Heart left ventricle (tissue), 16 donors: ENCODE results near the gene SLC38A11. TPM values are rescaled to one million over a fixed set of nuclear protein-coding genes. Genes with fewer than 3 reads are reported as not detected.
A peak's percentile ranks its signal among the peaks of the same experiment; 100 is the strongest.

Experiments used
- ATAC-seq, 4 donors: fragments of 200-7000 bp; cut with Tn5 transposase; one replicate each; pipeline ENCODE4 v1.9.1; 2020 to 2022; ENCODE audit warnings: moderate library complexity in 4 of 4, mild to moderate bottlenecking in 3 of 4, moderate number of reproducible peaks in 1 of 4
- DNase-seq, 5 donors: peaks; one replicate each; pipeline ENCODE4 v3.0.0-alpha.2; 2020
- H3K27ac ChIP-seq, 12 donors: fragments of 200-600 bp; sonication (generic) in 4 of 12; one replicate each; pipeline versions ENCODE4 v1.5.0 to v1.8.0; 2016 to 2022; ENCODE audit warnings: mild to moderate bottlenecking in 2 of 12
- H3K27me3 ChIP-seq, 9 donors: fragments of 200-600 bp; sonication (generic) in 2 of 9; one replicate each; pipeline versions ENCODE4 v1.5.1 to v1.8.0; 2016 to 2022; ENCODE audit warnings: mild to moderate bottlenecking in 3 of 9
- H3K36me3 ChIP-seq, 9 donors: fragments of 200-600 bp; sonication (generic) in 2 of 9; one replicate each; pipeline versions ENCODE4 v1.5.0 to v1.8.0; 2018 to 2022; ENCODE audit warnings: mild to moderate bottlenecking in 2 of 9
- H3K4me1 ChIP-seq, 12 donors: fragments of 200-600 bp; sonication (generic) in 4 of 12; one replicate each; pipeline versions ENCODE4 v1.5.0 to v1.8.0; 2016 to 2022; ENCODE audit warnings: mild to moderate bottlenecking in 3 of 12
- H3K4me3 ChIP-seq, 12 donors: fragments of 200-600 bp; sonication (generic) in 4 of 12; one replicate each; pipeline versions ENCODE4 v1.5.0 to v1.8.0; 2017 to 2022; ENCODE audit warnings: mild to moderate bottlenecking in 9 of 12, moderate library complexity in 4 of 12
- H3K9me3 ChIP-seq, 12 donors: fragments of 200-600 bp; sonication (generic) in 4 of 12; one replicate each; pipeline versions ENCODE4 v1.5.0 to v1.8.0; 2016 to 2022; ENCODE audit warnings: mild to moderate bottlenecking in 1 of 12
- POLR2A ChIP-seq, 2 donors: fragments of 450-650 bp; IDR thresholded peaks; one replicate each; pipeline ENCODE4 v1.6.1; 2017; ENCODE audit warnings: antibody characterized with exemption in 2 of 2, mild to moderate bottlenecking in 2 of 2, moderate library complexity in 2 of 2
- WGBS, 4 donors: extraction: QIAGEN DNeasy Blood & Tissue Kit in 2 of 4; methylation state at CpG; one replicate each; pipeline versions ENCODE4 v1.1.5 to v1.1.7; 2013 to 2018; 5-methylcytosine and 5-hydroxymethylcytosine counted together
- intact Hi-C, 10 donors: fragments of 100-400 bp; cut with DNase I; formaldehyde crosslinking; loops; one replicate each; pipeline versions ENCODE4 v1.11.1 to v1.14.2; 2022
- polyA plus RNA-seq, 2 donors: library from polyadenylated mRNA; stranded (reverse); fragments of 200-250 nt; gene quantifications; one replicate each; pipeline ENCODE4 v1.2.3, GENCODE V29; 2013
- total RNA-seq, 9 donors: library from RNA; depleted of rRNA in 2 of 9; stranded (reverse); fragments of >200 nt in 2 of 9; fragmentation: NEBNext Ultra II Directional in 3 of 9; extraction: Animal tissue kit (Norgen Biotek cat#: 25700) in 3 of 9; gene quantifications; one replicate each; pipeline versions ENCODE4 v1.1.0 to v1.2.4, GENCODE V29; 2016 to 2023
- TF ChIP-seq, protein P1 (sequence below), 12 donors: fragments of 200-600 bp; sonication (generic) in 4 of 12; IDR thresholded peaks; one replicate each; pipeline versions ENCODE4 v1.5.0 to v1.8.0; 2018 to 2022; ENCODE audit warnings: antibody characterized with exemption in 12 of 12, mild to moderate bottlenecking in 5 of 12
- donor health status: ischemic (EF 13 %, LVEDD 7.1; RV severe dilation, severe dysfunction).
- donor health status: healthy with polysubstance abuse.
- donor health status: DM: no; HTN: yes; CAD: no.
- donor health status: DM: no; HTN: no; CAD: no.
- donor health status: ischemic (EF 25% LVEDD 6.9; RV normal size, moderate dysfunction).
- donor health status: ischemic (EF 25% LVEDD 5.7; RV mildly dilated, moderate dysfunction).
- donor health status: healthy.
- donor health status: DM: yes; HTN: yes; CAD: no.
- donor health status: ischemic (EF 35%, LVEDD 5.7; RV mildly dilated, moderate dysfunction).
- donor health status: nonischemic (EF 11% LVEDD 7.7; RV severe dilation, severe dysfunction).
- donor health status: DM: yes; HTN: yes; CAD: no.
- donor health status: PGD.
- donor health status: ischemic (EF 29% LVEDD 5.4; RV normal size, mild dysfunction).
- donor health status: nonischemic (EF 23%, LVEDD 6.1; RV moderate dilation, normal function).

SLC38A11 gene
- total and polyA plus RNA-seq, 11 donors, result 0.25 to 1.9 (median 0.55) TPM

DNA sequence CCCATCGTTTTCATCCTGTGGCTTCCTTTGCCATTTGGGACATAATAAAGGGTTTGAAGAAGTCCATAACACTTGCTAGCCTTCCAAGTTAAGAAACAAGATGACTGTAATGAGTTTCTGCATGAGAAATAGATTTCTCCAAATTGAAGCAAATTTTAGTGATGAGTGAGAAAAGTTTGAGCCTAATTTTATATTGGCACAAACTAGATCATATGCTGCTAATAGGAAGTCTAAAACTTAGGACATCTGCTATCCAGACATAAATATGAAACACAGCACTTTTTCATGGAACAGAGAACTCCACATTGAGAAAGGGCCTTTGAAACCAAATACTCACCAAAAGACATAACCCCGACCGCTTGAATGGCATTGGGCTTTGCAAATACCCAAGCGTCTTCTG, 39.8 kb downstream of the SLC38A11 start:
- 79 to 88% (median 86%) methylated on average over 4 of the region's 4 CpGs for WGBS, 4 donors
- Histone ChIP-seq H3K27me3 (no peaks in the 10 kb centered on the region), H3K4me3 (no peak overlapping the region), H3K27ac (no peak overlapping the region), H3K4me1 (peaks cover 0 to 38% (median 10%) of the 10 kb centered on the region in 12 donors), H3K36me3 (no peaks in the 10 kb centered on the region), H3K9me3 (no peaks in the 10 kb centered on the region)
- TF ChIP-seq, protein P1, sequence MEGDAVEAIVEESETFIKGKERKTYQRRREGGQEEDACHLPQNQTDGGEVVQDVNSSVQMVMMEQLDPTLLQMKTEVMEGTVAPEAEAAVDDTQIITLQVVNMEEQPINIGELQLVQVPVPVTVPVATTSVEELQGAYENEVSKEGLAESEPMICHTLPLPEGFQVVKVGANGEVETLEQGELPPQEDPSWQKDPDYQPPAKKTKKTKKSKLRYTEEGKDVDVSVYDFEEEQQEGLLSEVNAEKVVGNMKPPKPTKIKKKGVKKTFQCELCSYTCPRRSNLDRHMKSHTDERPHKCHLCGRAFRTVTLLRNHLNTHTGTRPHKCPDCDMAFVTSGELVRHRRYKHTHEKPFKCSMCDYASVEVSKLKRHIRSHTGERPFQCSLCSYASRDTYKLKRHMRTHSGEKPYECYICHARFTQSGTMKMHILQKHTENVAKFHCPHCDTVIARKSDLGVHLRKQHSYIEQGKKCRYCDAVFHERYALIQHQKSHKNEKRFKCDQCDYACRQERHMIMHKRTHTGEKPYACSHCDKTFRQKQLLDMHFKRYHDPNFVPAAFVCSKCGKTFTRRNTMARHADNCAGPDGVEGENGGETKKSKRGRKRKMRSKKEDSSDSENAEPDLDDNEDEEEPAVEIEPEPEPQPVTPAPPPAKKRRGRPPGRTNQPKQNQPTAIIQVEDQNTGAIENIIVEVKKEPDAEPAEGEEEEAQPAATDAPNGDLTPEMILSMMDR (IDR thresholded peaks at IDR 0.05), result no peak
- TF ChIP-seq POLR2A (IDR thresholded peaks at IDR 0.05), result no peak
- intact Hi-C loops, result loop anchor here in 5 of 10 donors (2.0 to 10.0 kb wide), 6 partner anchors 73 to 353 kb away; partner anchors contain the start of gene COBLL1 (in 2 of the 5)
- DNase-seq (peak in 1 of 5 donors; percentile 18), ATAC-seq (no peak)

DNA sequence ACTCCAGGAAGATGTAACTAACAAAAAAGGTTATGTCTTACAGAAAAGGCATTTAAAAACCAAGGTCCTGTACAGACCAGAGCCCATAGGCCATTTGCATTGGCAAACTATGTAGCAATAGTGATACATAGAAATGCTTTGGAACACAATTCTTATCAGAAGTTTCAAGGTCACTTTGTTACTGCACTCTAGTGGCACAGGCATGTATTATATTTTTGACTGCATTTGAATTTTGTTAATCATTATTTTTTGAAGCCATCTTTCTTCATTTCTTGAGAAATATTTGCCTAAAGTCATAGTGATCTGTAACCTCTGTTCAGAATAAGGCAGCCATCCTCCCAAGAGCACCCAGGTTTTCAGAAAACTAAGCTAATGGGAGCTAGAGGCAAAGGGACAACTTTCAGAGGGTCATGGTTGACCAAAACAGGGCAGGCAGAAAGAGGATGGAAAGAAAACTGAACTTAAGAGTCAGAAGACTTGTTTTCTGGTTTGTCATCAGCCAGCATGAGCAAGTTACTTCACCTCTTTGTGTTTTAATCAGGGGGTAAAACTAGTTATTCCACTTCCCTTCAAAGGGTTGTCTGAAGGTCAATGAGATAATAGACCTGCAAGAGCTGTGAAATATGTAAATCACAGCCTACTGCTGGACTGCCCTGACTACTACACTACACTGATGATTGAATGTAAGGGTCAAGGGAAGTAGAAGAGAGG, 41.5 kb downstream of the SLC38A11 start:
- ATAC-seq, result peak in 3 of 4 donors; percentile 55 to 69 (median 61)
- Histone ChIP-seq H3K4me1 (peaks cover 0 to 49% (median 13%) of the 10 kb centered on the region in 12 donors), H3K36me3 (no peaks in the 10 kb centered on the region), H3K9me3 (no peaks in the 10 kb centered on the region), H3K27me3 (no peaks in the 10 kb centered on the region), H3K27ac (peak overlapping the region in 7 of 12 donors; percentile 3 to 38 (median 24)), H3K4me3 (no peak overlapping the region)
- DNase-seq, result no peak
- intact Hi-C loops, result loop anchor here in 9 of 10 donors (1.0 to 10.0 kb wide), 7 partner anchors 71 to 349 kb away; partner anchors contain the start of gene COBLL1 (in 7 of the 9)
- TF ChIP-seq, protein P1 (IDR thresholded peaks at IDR 0.05), result peak; percentile 19 to 62 (median 42)
- TF ChIP-seq POLR2A (IDR thresholded peaks at IDR 0.05), result no peak

DNA sequence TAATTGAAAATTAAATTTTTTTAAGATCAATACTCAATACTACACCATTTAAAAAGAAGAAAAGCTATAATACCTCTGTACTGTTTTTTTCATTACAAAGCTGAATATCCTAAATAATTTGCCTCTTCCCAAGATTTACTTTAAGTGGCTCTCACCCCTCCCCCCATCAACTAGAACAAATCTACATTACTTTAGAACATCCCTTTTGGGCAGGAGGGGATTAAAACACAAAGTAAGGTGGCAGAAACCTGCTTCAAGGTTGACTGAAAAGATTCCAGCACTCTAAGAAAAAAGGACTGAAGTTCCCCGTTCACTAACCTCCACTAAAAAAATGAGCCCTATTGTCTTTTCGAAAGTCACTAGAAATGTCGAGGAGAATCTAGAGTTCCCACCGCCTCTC, 42.3 kb downstream of the SLC38A11 start:
- no peak for TF ChIP-seq POLR2A (IDR thresholded peaks at IDR 0.05)
- TF ChIP-seq, protein P1 (IDR thresholded peaks at IDR 0.05), result no peak
- Histone ChIP-seq H3K4me3 (no peak overlapping the region), H3K4me1 (peaks cover 0 to 49% (median 13%) of the 10 kb centered on the region in 12 donors), H3K27ac (peak overlapping the region in 4 of 12 donors; percentile 3 to 36 (median 29)), H3K9me3 (no peaks in the 10 kb centered on the region), H3K27me3 (no peaks in the 10 kb centered on the region), H3K36me3 (no peaks in the 10 kb centered on the region)
- WGBS, 4 donors, result 83 to 92% (median 85%) methylated on average over 4 of the region's 4 CpGs
- ATAC-seq (no peak), DNase-seq (no peak)
- intact Hi-C loops, result loop anchor here in 7 of 10 donors (1.0 to 10.0 kb wide), 4 partner anchors 71 to 348 kb away; partner anchors contain the start of gene COBLL1 (in 6 of the 7)

DNA sequence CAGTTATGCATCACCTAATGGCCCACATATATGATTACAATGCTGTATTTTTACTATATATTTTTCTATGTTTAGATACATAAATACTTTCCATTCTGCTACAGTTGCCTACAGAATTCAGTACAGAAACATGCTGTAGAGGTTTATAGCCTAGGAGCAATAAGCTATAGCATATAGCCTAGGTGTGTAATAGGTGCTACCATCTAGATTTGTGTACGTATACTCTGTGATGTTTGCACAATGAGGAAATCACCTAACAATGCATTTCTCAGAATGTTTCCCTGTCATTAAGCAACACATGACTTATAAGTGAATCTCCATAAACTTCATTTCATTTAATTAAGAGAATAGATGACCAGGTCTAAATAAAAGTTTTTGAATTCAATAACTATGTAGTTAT, 43.5 kb downstream of the SLC38A11 start:
- WGBS, 4 donors, result 56 to 67% (median 62%) methylated on average over 1 of the region's 1 CpG
- H3K27ac ChIP-seq, result peak overlapping the region in 4 of 12 donors; percentile 2 to 42 (median 18)
- no peak for DNase-seq
- no peaks in the 10 kb centered on the region for H3K36me3 ChIP-seq
- TF ChIP-seq, protein P1 (IDR thresholded peaks at IDR 0.05), result no peak
- no peak for TF ChIP-seq POLR2A (IDR thresholded peaks at IDR 0.05)
- peaks cover 0 to 49% (median 13%) of the 10 kb centered on the region in 12 donors for H3K4me1 ChIP-seq
- intact Hi-C loops, result loop anchor here in 7 of 10 donors (2.0 to 10.0 kb wide), 3 partner anchors 70 to 347 kb away; partner anchors contain the start of gene COBLL1 (in 6 of the 7)
- H3K4me3 ChIP-seq, result no peak overlapping the region
- H3K27me3 ChIP-seq, result no peaks in the 10 kb centered on the region
- no peaks in the 10 kb centered on the region for H3K9me3 ChIP-seq
- ATAC-seq, result no peak
